ENCODE measurements around the gene CFLAR. TPM values are rescaled to one million over a fixed set of nuclear protein-coding genes. Genes with fewer than 3 reads are reported as not detected.

Gene CFLAR
- total RNA-seq, 6 experiments from 2014 or later = 56.0 to 65.1 (median 59.1) TPM

GRCh38 chr2:201128033-201128432 is 12.1 kb downstream of the CFLAR start:
- H3K9me3 Mint-ChIP-seq = no peaks in the 10 kb centered on the region
- DNase-seq = no peak
- H3K27me3 Mint-ChIP-seq (ENCODE audit: insufficient read depth) = peaks cover 10% of the 10 kb centered on the region
- peak overlapping the region; percentile 82 for H3K27ac Mint-ChIP-seq
- H3K36me3 Mint-ChIP-seq (ENCODE audit: low read depth) = peaks cover 30% of the 10 kb centered on the region
- H3K4me1 Mint-ChIP-seq (ENCODE audit: low read depth) = peaks cover 99% of the 10 kb centered on the region
- no peak for TF ChIP-seq CTCF (IDR thresholded peaks at IDR 0.05)
- peak overlapping the region; percentile 76; the same call in 1 of the 2 replicates for H3K4me3 Mint-ChIP-seq

DNA sequence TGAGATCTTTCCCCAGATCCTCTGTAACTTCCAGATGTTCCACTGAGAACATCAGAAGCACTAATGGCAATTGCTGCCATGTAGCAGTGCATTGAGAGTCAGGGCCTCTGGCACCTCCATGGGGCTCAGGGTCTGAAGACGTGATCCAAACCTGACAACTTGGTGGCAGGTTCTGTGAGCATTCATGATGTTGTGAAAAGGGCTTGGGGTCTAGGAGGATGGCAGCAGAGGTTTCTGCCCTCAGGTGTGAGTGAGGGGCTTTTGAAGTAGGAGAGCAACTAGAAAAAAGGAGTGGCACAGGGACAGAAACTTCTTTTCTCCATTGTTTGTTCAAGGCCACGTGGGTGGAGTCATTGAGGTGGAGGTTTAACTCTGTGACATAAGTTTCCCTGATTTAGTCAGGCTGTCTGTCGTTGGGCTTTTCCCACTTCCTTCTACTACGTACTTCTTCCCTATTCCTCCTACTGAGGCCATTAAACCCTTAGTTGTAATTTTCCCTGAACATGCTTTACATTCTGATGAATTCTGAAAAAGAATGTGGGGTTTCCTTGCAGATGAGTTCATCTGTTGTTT is 13.1 kb downstream of the CFLAR start:
- H3K4me3 Mint-ChIP-seq = peak overlapping the region; percentile 82
- no peaks in the 10 kb centered on the region for H3K9me3 Mint-ChIP-seq
- peak; percentile 74 for DNase-seq
- H3K36me3 Mint-ChIP-seq (ENCODE audit: low read depth) = peaks cover 30% of the 10 kb centered on the region
- TF ChIP-seq CTCF (IDR thresholded peaks at IDR 0.05) = no peak
- peak overlapping the region; percentile 97 for H3K27ac Mint-ChIP-seq
- H3K27me3 Mint-ChIP-seq (ENCODE audit: insufficient read depth) = peaks cover 8% of the 10 kb centered on the region
- peaks cover 98% of the 10 kb centered on the region for H3K4me1 Mint-ChIP-seq (ENCODE audit: low read depth)

- Mint-ChIP-seq H3K27me3 (ENCODE audit: insufficient read depth) (peaks cover 8% of the 10 kb centered on the region), H3K36me3 (ENCODE audit: low read depth) (peaks cover 38% of the 10 kb centered on the region), H3K4me1 (ENCODE audit: low read depth) (peaks cover 92% of the 10 kb centered on the region), H3K4me3 (peak overlapping the region; percentile 73), H3K27ac (peak overlapping the region; percentile 91), H3K9me3 (no peaks in the 10 kb centered on the region)
- DNase-seq = peak; percentile 81
- TF ChIP-seq CTCF (IDR thresholded peaks at IDR 0.05) = no peak
These were observed 14.7 kb downstream of the CFLAR start for GRCh38 chr2:201130524-201131186.

- peaks cover 6% of the 10 kb centered on the region for H3K27me3 Mint-ChIP-seq (ENCODE audit: insufficient read depth)
- peak overlapping the region; percentile 34 for H3K4me3 Mint-ChIP-seq
- H3K36me3 Mint-ChIP-seq (ENCODE audit: low read depth) = peaks cover 53% of the 10 kb centered on the region
- no peak for TF ChIP-seq CTCF (IDR thresholded peaks at IDR 0.05)
- no peaks in the 10 kb centered on the region for H3K9me3 Mint-ChIP-seq
- peak overlapping the region; percentile 66 for H3K27ac Mint-ChIP-seq
- peaks cover 87% of the 10 kb centered on the region for H3K4me1 Mint-ChIP-seq (ENCODE audit: low read depth)
- DNase-seq = no peak
These were observed 16.6 kb downstream of the CFLAR start for GRCh38 chr2:201132518-201132917.

DNA sequence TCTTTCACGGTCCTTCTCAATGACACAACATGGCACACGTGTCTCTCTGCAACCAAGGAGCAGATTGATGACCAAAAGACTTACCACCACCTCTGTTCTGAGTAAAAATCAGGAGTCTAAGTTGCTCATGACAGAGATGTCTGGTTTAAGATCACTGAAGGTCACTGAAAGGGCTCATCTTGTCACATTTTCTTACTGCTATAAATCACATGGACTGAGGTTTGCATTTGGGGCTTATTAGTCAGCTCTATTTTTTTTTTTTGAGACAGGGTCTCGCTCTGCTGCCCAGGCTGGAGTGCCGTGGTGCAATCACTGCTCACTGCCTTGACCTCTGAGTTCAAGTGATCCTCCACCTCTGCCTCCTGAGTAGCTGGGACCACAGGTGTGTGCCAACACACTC is 19.4 kb downstream of the CFLAR start:
- no peaks in the 10 kb centered on the region; the same call in 1 of the 2 replicates for H3K27me3 Mint-ChIP-seq (ENCODE audit: insufficient read depth)
- no peak for DNase-seq
- H3K36me3 Mint-ChIP-seq (ENCODE audit: low read depth) = peaks cover 62% of the 10 kb centered on the region
- TF ChIP-seq CTCF (IDR thresholded peaks at IDR 0.05) = no peak
- H3K4me1 Mint-ChIP-seq (ENCODE audit: low read depth) = peaks cover 63% of the 10 kb centered on the region
- peak overlapping the region; percentile 54 for H3K4me3 Mint-ChIP-seq
- peak overlapping the region; percentile 81 for H3K27ac Mint-ChIP-seq
- no peaks in the 10 kb centered on the region for H3K9me3 Mint-ChIP-seq

Data from HFFc6 (cell line).